ENCODE results near the gene CDH5.
A peak's percentile ranks its signal among the peaks of the same experiment; 100 is the strongest.

Gene CDH5

DNA sequence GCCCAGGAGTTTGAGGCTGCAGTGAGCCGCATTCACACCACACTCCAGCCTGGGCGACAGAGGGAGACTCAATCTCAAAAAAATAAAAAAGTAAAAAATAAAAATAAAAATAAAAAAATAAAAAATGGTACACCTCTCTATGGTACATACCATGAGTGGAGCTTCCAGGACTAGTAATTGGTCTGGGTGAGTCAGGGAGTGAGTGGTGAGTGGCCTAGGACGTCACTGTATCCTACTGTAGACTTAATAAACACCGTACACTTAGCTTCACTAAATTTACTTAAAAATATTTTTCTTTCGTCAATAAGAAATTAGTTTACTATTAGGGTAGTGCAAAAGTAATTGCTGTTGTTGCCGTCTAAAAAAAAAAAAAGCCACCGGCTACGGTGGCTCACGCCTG lies 9.0 kb downstream of the CDH5 start:
- no peak for DNase-seq

DNA sequence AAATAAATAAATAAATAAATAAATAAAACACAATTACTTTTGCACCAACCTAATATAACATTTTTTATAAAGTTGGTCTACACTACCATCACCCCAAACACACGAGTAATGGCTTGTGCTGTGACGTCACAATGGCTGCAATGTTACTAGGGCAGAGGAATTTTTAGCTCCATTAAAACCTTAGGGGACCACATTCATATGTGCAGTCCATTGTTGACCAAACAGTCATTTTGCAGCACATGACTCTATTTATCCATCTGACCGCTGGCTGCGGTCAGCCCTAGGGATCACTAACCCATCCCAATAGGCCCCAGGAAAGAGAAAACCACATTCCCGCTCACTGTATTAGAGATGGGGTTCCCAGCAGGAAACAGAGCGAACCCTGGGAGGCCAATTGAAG lies 9.6 kb downstream of the CDH5 start:
- no peak for DNase-seq

DNA sequence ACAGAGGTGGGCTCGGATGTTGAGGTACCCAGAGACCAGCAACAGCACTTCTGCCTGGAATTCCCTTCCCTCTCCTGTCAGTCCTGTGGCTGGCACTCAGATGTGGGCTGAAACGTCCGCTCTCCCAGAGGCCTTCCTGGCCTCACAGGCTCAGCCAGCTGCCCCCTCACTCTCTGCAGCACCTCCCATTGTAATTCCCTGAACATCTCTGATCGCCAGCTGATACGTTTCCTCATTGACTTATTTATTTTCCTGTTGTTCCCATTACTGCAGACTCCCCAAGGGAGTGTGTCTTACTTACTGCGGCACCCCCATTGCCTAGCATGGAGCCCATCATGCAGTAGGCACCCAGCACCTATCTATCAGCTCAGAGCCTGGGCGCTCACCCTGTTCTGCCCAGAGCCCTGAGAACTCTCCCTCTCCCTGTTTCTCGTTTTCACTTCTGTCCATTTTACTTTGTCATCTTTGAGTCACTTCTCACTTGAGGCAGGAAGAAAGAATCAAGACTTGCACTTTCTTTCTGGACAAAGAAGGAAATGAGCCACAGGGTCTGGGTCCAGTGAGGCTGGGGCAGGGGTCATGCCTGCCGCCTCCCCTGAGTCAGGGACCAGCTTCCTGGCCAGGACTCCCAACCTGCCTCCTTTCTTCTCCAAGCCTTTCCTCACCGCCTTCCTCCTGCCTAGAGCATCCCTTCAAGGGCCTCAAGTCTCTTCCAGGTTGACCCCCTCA lies 10.2 kb downstream of the CDH5 start:
- DNase-seq, result peak; percentile 69

DNA sequence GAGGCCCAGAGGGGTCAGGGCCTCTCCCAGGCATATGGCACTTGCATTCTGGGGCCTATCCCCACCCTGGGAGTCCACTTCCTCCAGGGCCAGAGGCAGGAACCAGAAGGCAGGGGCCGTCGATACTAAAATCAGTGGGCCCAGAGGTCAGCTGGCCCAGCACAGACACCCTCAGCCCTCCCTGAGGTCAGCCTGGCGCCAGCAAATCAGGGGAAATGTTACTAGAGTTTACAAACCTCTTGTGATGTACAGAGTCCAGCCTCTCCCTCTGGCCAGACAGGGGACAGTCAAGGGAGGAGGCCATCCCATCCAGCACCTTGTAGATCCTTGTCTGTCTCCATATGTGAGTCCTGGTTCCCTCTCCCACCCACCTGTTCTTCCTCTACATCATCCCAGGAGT lies 10.8 kb downstream of the CDH5 start:
- DNase-seq, result no peak

DNA sequence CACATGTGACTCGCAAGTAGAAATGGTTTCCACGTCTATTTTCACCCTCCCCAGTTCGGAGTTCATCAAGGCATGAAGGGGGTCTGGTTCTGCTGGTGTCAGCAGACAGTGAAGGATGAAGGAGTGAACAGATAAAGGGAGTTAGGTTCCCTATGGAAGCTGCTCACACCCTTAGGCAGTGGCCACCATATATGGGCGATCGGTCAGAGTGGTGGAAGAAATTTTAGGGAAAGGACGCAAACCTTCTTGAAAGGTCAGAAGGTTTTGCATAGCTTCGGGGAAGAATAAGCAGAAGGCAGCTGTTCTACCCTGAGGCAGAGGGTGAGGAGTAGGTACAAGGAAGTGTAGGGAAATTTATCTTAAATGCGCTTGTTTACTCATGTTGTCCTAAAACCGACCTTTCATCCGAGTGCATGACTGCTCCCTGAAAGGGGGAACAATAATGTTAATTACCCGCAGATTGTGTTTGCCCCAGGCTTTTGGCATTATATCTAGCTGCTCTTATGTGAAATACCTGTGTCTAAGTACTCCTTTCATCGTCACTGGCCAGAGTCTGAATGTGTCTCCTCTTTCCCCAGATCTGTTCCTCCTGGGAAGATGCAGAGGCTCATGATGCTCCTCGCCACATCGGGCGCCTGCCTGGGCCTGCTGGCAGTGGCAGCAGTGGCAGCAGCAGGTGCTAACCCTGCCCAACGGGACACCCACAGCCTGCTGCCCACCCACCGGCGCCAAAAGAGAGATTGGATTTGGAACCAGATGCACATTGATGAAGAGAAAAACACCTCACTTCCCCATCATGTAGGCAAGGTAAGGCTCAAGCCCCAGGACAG lies 12.5 kb downstream of the CDH5 start:
- DNase-seq, result no peak

DNA sequence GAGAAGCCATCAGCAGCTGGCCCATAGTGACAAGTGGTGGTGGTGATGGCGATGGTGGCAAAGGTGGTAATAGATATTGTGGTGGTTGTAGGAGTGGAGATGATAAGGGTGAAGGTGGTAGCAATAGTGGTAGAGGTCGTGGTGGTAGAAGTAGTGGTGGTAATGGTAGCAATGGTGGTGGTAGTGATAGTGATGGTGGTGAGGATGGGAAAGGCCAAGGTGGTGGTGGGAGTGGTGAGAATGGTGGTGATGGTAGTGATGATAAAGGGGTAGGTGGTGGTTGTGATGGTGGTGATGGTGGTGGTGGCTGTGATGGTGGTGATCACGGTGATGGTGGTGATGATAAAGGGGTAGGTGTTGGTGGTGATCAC lies 13.1 kb downstream of the CDH5 start:
- DNase-seq, result no peak

DNA sequence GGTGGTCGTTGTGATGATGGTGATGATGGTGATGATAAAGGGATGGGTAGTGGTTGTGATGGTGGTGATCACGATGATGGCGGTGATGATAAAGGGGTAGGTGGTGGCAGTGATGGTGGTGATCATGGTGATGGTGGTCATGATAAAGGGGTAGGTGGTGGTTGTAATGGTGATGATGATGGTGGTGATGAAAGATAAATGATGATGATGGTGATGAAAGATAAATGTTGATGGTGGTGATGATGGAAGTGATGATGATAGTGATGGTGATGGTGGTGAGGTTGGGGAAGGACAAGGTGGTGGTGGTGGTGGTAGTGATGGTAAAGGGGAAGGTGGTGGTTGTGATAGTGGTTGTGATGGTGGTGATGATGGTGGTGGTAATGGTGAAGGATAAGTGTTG lies 13.9 kb downstream of the CDH5 start:
- no peak for DNase-seq

DNA sequence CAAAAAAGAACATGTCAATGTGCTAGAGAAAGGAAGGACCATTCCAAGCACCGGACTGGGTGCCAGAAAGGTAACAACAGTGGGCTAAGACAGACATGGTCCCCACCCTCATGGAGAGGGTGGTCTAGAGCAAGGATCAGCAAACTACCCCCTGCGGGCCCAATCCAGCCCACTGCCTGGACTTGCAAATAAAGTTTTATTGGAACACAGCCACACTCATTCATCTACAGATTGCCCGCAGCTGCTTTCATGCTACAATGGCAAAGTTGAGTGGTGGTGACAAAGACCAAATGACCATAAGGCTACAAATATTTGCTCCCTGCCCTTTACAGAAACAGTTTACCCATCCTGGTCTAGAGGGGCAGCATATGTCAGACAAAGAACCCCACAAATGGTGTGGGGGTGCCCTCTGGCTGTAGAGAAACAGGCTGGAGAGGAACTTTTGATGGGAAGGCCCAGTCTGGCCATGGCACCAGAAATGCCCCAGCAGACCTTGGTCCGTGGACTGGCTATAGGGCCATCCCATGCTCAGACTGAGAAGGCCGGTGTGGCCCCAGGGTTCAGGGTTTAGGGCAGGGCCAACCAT lies 15.2 kb downstream of the CDH5 start:
- DNase-seq, result no peak

DNA sequence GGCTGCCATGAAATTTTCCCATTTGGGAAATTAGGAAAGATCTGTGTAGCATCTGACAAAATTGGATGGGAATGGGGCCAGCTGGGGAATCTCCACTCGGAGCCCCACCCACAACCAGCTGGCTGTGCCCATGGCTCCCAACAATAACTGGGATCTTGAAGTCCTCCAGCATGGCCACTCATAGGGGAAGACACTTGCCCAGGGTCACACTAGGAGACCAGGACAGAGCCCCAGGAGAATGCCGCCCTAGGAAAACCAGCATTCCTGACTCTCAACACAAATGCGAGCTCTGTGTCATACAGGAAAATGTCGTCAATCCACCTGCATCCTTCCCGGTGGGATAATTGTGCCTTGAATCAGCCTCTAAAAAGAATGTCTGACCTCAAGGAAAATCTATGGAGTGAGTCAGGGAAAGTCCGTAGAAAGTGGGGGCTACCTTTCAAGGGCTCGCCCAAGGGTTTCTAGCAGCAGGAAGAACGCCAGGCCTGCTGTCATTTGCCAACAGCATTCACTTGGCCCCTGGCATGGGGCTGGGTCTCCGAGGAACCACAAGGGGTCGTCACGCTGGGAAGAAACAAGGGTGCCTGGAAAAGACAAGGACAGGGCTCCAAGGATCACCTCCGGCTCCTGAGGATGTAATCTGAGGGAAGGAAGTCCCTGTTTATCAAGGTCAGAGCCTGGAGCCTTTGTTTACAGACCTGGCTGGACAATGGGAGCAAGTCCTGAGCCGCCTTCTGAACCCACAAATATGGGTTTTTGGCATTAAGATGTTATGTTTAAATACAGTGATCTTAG lies 15.9 kb downstream of the CDH5 start:
- no peak for DNase-seq

DNA sequence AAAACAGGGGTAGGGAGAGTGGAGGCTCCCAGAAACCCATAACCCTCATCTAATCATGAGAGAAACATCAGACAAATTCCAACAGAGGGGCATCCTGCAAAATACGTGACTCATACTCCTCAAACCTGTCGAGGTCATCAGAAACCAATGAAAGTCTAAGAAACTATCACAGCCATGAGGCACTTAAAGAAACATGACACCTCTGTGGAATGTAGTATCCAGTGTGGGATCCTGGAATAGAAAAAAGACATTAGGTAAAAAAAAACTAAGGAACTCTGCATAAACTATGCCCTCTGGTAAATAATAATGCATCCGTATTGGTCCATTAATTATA lies 16.4 kb downstream of the CDH5 start:
- DNase-seq, result no peak

DNA sequence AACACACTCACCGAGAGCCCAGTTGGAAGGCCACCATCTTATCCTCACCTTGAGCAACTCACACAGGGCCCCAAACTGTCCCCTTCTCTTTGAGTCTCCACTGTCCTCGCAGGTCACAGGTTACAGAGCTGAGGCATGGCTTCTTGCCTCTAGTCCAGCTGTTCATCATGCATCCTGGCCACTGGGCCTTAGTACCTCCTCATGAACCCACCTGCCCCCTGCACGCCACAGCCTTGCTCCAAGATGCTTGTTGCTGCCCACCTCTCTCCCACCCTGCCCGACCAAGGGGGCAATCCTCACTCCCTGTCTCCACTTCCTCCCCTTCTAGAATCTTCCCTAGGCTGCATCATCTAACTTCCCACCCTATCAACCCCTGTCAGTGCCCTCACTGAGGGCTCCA lies 17.1 kb downstream of the CDH5 start:
- DNase-seq, result no peak

DNA sequence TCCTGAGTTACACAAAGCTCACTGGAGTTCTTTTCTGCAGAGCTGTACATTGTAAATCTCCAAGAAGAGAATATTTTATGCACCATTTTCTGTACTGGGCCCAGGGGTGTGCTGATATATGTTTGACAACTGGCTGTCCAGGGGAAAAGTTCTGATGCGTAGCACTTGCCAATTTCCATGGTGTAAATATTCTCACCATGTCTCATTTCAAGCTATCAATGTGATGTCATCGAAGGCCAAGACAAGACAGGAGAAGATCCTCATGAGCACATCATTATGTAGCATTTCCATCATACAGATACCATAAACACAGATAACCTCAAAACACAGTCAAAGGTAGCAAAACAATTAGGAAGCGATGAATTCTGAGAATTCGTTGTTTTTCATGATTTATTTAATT lies 18.9 kb downstream of the CDH5 start:
- DNase-seq, result no peak

DNA sequence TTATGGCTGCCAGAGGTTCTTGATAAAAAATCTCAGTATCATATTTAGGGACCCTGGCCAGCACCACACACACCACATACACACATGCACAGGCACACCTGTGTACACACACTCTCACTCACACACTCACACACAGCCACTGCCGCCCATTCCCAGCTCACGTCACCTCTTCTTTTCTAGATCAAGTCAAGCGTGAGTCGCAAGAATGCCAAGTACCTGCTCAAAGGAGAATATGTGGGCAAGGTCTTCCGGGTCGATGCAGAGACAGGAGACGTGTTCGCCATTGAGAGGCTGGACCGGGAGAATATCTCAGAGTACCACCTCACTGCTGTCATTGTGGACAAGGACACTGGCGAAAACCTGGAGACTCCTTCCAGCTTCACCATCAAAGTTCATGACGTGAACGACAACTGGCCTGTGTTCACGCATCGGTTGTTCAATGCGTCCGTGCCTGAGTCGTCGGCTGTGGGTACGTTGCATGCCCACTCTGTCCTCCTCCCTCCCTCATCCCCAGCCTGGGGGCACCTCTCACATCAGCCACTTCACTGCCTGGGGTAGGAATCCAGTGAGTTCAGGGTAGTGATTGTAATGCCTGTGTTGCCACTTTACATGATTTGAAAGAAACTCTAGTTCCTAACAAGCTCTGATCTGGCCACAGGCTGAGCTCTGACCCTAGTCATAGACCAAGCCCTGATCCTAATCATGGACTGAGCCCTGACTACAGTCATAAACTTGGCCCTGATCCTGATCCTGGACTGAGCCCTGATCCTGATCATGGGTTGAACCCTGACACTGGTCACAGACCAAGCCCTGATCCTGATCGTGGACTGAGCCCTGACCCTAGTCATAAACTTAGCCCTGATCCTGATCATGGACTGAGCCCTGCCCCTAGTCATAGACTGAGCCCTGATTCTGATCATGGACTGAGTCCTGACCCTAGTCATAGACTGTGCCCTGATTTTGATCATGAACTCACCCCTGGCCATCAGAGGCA lies 20.4 kb downstream of the CDH5 start:
- DNase-seq, result no peak

DNA sequence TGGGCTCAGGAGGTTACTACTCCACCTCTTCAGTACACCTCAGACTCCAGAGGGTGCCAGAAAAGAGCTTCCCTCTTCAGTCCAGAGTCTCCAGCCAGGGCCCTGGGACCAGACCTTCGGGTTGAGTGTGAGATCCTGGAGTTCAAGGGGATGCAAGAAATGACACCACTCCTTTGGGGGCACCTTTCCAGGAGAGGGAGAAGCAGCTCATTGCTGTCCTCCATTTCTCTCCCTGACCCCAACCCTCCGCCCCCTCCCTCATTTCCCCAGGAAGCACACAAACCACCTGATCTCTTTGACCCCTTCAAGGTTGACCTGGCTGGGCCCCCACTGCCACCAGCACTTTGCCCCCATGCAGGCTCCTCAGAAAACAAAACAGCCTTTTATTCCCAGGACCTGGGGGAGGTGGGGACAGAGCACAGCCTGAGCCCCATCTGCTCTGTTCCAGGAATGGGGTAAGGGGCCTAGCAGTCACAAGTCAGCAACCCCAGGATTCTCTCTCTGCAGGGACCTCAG lies 21.4 kb downstream of the CDH5 start:
- DNase-seq, result no peak

DNA sequence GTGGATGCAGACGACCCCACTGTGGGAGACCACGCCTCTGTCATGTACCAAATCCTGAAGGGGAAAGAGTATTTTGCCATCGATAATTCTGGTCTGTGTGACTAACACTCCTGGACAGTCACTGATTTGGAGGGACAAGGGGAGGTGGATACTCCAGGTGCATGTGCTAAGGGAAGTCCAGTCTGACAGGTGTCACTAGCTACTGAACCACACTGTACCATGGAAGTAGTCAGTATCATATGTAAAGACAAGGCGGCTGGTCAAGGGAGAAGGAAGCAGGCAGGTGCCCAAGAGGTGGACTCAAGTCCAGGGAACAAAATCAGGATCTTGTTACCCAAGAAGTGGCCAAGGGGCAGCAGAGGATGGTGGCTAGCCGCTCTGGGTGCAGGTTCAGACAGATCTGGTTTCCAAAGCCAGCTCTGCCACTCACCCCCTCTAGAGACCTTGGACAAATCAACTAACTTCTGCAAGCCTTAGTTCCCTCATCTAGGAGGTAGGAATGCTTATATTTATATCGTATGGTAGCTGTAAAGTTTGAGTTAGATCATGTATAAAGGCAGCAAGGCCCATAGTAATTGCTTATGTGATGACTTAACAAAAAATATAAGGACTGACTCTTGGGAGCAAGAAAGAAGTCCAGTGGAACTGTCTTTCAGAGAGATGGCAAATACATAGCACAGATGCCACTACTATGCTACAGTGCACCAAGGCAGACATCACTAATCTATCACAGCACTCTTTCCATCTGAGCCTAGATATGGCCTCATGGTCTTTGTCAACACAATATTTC lies 22.1 kb downstream of the CDH5 start:
- DNase-seq, result no peak

DNA sequence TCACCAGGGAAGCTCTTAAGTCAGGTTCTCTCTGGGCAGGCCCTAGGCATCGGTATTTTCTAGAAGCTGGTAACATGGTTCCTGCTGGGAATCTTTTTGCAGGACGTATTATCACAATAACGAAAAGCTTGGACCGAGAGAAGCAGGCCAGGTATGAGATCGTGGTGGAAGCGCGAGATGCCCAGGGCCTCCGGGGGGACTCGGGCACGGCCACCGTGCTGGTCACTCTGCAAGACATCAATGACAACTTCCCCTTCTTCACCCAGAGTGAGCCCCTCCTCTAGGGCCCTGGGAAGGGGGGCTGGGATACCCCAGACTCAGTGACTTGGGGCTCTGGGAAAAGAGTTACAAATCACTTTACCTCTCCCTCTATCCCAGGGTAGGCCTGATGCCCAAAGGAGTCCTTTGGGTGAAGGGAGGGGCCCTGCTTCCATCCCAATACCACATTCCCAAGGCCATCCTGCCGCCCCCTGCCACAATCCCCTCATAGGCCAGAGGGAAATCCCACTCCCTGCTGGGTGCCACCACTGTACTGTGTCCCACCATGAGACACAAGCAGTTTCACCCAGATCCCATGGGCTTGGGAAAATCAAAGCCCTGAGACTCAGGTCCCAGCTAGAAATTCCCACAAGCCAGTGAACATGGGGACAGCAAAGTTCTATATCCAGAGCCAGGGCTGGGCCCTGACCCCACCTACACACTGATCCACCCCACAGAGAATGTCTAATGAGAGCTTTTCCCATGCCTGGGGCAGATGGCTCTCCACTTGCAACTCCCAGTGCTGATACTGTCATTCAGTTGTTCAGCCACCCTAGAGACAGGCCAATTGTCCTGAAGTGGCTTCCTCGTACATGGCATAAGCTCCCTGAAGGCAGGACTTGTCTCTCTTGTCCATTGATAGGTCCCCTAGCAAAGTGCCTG lies 23.0 kb downstream of the CDH5 start:
- no peak for DNase-seq

DNA sequence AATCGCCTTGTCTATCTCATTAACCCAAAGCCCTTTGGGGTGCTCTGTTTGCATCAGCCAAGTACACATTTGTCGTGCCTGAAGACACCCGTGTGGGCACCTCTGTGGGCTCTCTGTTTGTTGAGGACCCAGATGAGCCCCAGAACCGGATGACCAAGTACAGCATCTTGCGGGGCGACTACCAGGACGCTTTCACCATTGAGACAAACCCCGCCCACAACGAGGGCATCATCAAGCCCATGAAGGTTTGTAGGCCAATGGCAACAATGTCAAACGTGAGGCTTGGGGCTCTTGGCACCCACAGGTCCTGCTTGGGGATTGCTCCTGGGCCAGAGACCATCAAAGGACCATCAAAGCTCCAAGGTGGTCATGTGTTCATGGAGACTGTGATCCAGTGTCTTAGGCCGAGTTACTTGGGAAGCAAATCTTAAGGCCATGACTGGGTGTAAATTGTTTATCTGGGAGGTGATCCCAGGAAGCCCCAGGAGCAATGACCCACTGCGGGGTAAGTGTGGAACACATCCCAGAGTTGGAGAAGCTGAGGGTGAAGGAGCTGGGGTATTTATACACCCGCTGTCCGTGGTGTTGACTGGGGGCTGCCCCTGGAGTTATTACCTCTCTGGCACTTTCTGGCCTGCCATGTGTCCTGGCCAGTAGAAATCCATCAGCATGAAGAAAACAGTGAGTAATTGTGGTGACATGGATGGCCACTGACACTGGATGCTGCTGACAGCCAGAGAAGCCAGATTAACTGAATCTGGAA lies 24.0 kb downstream of the CDH5 start:
- no peak for DNase-seq

DNA sequence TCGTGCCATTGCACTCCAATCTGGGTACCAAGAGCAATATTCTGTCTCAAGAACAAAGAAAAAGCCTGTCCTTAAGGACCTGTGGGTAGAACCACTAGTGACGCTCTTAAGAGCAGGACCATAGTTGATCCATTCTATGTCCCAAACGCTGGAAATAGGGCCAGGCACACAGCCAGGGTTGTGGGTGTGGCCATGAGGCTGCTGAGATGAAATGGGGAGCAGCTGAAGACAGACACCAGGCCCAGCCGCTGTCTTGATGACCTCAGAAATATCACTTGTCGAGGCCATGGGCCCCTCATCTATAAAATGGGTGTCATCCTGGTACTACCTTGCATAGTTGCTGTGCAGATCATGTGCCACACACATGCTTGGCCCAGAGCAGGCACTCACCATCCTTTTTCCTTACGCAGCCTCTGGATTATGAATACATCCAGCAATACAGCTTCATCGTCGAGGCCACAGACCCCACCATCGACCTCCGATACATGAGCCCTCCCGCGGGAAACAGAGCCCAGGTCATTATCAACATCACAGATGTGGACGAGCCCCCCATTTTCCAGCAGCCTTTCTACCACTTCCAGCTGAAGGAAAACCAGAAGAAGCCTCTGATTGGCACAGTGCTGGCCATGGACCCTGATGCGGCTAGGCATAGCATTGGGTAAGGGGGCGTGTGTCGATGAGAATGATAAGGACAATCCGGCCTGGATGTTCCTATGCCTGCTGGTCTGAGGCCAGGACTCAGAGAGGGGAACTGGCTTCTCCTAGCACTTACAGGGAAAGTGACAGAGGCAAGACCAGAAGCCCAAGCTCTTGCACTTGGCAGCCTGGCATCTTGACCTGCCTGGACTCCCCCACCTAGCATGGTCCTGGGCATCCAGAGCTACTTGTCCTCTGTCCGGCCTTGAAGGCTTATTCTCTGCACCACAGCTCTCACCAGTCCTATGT lies 25.5 kb downstream of the CDH5 start:
- DNase-seq, result no peak
